Panc1 (cell line): ENCODE measurements around the gene SLC4A5.

Experiments
- POLR2AphosphoS5 ChIP-seq: IDR thresholded peaks from 2 replicates; pipeline ENCODE4 v1.6.1; 2012; ENCODE audit warnings: mild to moderate bottlenecking, low read depth, low read length, moderate library complexity
- REST ChIP-seq, 2 experiments: IDR thresholded peaks; 2 replicates each; pipeline ENCODE4 v1.6.1; 2011 to 2012; ENCODE audit warnings: low read depth in 2 of 2, control low read depth in 1 of 2, low read length in 1 of 2, mild to moderate bottlenecking in 1 of 2, moderate library complexity in 1 of 2; ENCODE audit not compliant: insufficient read depth in 1 of 2
- TF ChIP-seq, protein P1 (sequence below): fragments of 450-650 bp; IDR thresholded peaks from 2 replicates; pipeline ENCODE4 v1.5.1; 2017; ENCODE audit warnings: mild to moderate bottlenecking

DNA sequence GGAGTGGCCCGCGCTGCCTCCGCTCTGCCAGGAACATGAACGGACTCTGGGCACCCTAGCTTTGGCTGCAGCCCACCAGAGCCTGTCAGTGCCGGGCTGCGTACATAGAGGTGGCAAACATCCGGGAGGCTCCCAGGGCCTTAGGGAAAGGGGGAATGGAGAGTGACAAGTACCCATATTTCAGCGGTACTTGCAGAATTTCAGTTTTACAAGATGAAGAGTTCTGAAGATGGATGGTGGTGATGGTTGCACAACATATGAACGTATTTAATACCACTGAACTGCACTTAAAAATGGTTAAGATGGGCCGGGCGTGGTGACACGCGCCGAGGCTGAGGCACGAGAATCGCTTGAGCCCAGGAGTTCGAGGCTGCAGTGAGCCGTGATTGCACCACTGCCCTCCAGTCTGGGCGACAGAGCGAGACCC, 143.9 kb downstream of the SLC4A5 start:
- TF ChIP-seq, protein P1, sequence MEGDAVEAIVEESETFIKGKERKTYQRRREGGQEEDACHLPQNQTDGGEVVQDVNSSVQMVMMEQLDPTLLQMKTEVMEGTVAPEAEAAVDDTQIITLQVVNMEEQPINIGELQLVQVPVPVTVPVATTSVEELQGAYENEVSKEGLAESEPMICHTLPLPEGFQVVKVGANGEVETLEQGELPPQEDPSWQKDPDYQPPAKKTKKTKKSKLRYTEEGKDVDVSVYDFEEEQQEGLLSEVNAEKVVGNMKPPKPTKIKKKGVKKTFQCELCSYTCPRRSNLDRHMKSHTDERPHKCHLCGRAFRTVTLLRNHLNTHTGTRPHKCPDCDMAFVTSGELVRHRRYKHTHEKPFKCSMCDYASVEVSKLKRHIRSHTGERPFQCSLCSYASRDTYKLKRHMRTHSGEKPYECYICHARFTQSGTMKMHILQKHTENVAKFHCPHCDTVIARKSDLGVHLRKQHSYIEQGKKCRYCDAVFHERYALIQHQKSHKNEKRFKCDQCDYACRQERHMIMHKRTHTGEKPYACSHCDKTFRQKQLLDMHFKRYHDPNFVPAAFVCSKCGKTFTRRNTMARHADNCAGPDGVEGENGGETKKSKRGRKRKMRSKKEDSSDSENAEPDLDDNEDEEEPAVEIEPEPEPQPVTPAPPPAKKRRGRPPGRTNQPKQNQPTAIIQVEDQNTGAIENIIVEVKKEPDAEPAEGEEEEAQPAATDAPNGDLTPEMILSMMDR, result no peak
- TF ChIP-seq REST (IDR thresholded peaks at IDR 0.05; ENCODE audit: insufficient read depth in 1 of 2, low read depth in 2 of 2, low read length in 1 of 2) (no peak), POLR2AphosphoS5 (no peak)
